Measurements from ENCODE around the gene SYTL3.

The SYTL3 gene

DNA sequence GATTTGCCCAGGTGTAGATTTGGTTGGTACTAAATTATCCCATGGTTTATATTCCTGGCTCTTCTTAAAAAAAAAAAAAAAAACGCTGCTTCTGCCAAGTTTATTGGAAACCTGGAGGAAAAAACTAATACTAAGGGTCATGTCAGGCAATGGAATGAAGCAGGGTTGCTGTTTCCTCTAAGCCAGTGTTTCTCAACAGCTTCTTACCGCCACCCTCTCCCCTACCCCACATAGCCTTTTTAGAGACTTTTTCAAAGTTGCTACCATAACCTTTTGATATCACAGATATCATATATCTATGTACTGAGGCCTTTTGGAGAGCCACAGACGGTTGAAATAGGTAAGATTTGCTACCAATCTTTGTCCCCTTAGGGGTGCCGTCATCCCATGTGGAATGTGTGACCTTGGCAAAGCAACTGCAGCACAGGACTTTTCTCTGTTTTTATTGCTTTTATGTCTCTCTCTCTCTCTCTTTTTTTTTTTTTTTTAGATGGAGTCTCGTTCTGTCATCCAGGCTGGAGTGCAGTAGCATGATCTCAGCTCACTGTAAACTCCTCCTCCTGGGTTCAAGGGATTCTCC lies 35.0 kb downstream of the SYTL3 start:
- Histone ChIP-seq H3K27ac (ENCODE audit: low read length) (no peak overlapping the region), H3K9ac (ENCODE audit: low read depth, low read length) (no peak overlapping the region), H3K36me3 (ENCODE audit: insufficient read depth, low read length) (no peaks in the 10 kb centered on the region), H4K20me1 (ENCODE audit: insufficient read depth, low read length) (no peaks in the 10 kb centered on the region), H3K79me2 (ENCODE audit: insufficient read depth, low read length) (no peaks in the 10 kb centered on the region), H3K4me1 (ENCODE audit: insufficient read depth, low read length) (peaks cover 14% of the 10 kb centered on the region), H3K4me2 (ENCODE audit: insufficient read depth, low read length) (no peak overlapping the region), H3K4me3 (ENCODE audit: low read depth in 1 of 2, low read length in 2 of 2) (no peak overlapping the region), H2AFZ (ENCODE audit: low read depth, low read length) (no peak overlapping the region), H3K27me3 (ENCODE audit: insufficient read depth, low read length, poor library complexity) (peaks cover 12% of the 10 kb centered on the region), H3K9me3 (ENCODE audit: insufficient read depth, low read length, severe bottlenecking) (no peaks in the 10 kb centered on the region)
- TF ChIP-seq, protein P1, sequence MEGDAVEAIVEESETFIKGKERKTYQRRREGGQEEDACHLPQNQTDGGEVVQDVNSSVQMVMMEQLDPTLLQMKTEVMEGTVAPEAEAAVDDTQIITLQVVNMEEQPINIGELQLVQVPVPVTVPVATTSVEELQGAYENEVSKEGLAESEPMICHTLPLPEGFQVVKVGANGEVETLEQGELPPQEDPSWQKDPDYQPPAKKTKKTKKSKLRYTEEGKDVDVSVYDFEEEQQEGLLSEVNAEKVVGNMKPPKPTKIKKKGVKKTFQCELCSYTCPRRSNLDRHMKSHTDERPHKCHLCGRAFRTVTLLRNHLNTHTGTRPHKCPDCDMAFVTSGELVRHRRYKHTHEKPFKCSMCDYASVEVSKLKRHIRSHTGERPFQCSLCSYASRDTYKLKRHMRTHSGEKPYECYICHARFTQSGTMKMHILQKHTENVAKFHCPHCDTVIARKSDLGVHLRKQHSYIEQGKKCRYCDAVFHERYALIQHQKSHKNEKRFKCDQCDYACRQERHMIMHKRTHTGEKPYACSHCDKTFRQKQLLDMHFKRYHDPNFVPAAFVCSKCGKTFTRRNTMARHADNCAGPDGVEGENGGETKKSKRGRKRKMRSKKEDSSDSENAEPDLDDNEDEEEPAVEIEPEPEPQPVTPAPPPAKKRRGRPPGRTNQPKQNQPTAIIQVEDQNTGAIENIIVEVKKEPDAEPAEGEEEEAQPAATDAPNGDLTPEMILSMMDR (IDR thresholded peaks at IDR 0.05; ENCODE audit: borderline replicate concordance, extremely low read depth, low read length, poor library complexity, severe bottlenecking) = no peak
- no peak for TF ChIP-seq EZH2 (IDR thresholded peaks at IDR 0.05; ENCODE audit: borderline replicate concordance, low read depth, low read length, severe bottlenecking)
- no peak for ATAC-seq (ENCODE audit: insufficient read depth, low read depth)
- DNase-seq = no peak

DNA sequence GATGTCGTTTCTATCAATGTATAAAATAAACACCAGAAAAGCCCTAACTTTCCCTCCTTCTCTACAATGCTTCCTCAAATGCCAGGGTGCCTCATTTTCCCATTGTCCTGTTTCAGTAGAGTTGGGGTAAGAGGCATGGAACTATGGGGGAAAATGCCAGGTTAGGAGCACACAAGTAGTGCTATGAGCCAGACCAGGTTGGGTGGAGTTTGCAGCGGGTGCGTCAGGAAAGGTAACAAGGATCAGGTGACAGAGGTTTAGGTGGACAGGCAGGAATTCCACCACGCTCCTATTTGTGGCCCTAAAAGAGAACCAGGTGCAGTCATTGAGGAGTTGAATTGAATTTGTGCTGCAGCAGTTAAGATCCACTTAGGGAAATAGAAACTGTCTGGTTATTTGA lies 36.5 kb downstream of the SYTL3 start:
- Histone ChIP-seq H3K79me2 (ENCODE audit: insufficient read depth, low read length) (no peaks in the 10 kb centered on the region), H3K4me2 (ENCODE audit: insufficient read depth, low read length) (no peak overlapping the region), H3K36me3 (ENCODE audit: insufficient read depth, low read length) (no peaks in the 10 kb centered on the region), H3K4me3 (ENCODE audit: low read depth in 1 of 2, low read length in 2 of 2) (no peak overlapping the region), H3K27ac (ENCODE audit: low read length) (no peak overlapping the region), H3K9ac (ENCODE audit: low read depth, low read length) (no peak overlapping the region), H3K4me1 (ENCODE audit: insufficient read depth, low read length) (peaks cover 14% of the 10 kb centered on the region), H4K20me1 (ENCODE audit: insufficient read depth, low read length) (no peaks in the 10 kb centered on the region), H3K9me3 (ENCODE audit: insufficient read depth, low read length, severe bottlenecking) (no peaks in the 10 kb centered on the region), H3K27me3 (ENCODE audit: insufficient read depth, low read length, poor library complexity) (peaks cover 12% of the 10 kb centered on the region), H2AFZ (ENCODE audit: low read depth, low read length) (no peak overlapping the region)
- no peak for DNase-seq
- no peak for TF ChIP-seq EZH2 (IDR thresholded peaks at IDR 0.05; ENCODE audit: borderline replicate concordance, low read depth, low read length, severe bottlenecking)
- TF ChIP-seq, protein P1 (IDR thresholded peaks at IDR 0.05; ENCODE audit: borderline replicate concordance, extremely low read depth, low read length, poor library complexity, severe bottlenecking) = no peak
- ATAC-seq (ENCODE audit: insufficient read depth, low read depth) = no peak

DNA sequence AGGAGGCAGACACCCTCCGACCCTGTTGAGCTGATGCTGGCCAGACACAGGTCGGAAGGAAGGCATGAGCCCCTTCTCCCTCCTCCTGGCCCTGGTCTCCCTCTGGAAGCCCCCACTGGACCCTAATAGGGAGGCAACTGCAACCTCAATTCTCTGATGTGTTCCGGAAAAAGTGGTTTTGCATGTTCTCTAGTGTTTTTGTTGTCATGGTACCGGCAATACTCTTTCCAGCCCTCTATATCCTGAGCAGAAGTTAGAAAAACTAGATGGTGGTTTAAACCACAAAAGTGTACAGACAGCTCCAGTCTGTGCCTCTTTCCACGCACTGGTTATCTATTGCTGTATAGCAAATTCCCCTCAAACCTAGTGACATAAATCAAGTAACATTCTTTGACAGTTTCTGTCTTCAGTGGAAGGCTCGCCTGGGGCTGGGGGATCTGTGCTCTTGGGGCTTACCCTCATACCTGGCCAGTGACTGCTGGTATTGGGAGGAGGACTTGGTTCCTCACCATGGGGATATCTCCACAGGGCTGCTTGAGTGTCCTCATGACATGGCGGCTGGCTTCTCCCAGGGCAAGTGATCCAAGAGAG lies 37.0 kb downstream of the SYTL3 start:
- Histone ChIP-seq H2AFZ (ENCODE audit: low read depth, low read length) (no peak overlapping the region), H3K27ac (ENCODE audit: low read length) (no peak overlapping the region), H3K9me3 (ENCODE audit: insufficient read depth, low read length, severe bottlenecking) (no peaks in the 10 kb centered on the region), H4K20me1 (ENCODE audit: insufficient read depth, low read length) (no peaks in the 10 kb centered on the region), H3K4me1 (ENCODE audit: insufficient read depth, low read length) (peaks cover 14% of the 10 kb centered on the region), H3K4me2 (ENCODE audit: insufficient read depth, low read length) (no peak overlapping the region), H3K36me3 (ENCODE audit: insufficient read depth, low read length) (no peaks in the 10 kb centered on the region), H3K9ac (ENCODE audit: low read depth, low read length) (no peak overlapping the region), H3K4me3 (ENCODE audit: low read depth in 1 of 2, low read length in 2 of 2) (no peak overlapping the region), H3K27me3 (ENCODE audit: insufficient read depth, low read length, poor library complexity) (peaks cover 12% of the 10 kb centered on the region), H3K79me2 (ENCODE audit: insufficient read depth, low read length) (no peaks in the 10 kb centered on the region)
- ATAC-seq (ENCODE audit: insufficient read depth, low read depth) = peak; percentile 95
- peak; percentile 12 for DNase-seq
- TF ChIP-seq, protein P1 (IDR thresholded peaks at IDR 0.05; ENCODE audit: borderline replicate concordance, extremely low read depth, low read length, poor library complexity, severe bottlenecking) = no peak
- TF ChIP-seq EZH2 (IDR thresholded peaks at IDR 0.05; ENCODE audit: borderline replicate concordance, low read depth, low read length, severe bottlenecking) = no peak
